OCI-LY7 (cell line): ENCODE measurements around the gene THBD. TPM values are rescaled to one million over a fixed set of nuclear protein-coding genes. Genes with fewer than 3 reads are reported as not detected.

Experiments
- BruUV-seq: library from RNA; stranded (reverse); fragments of 400-500 nt; replicated peaks from 2 replicates; lab custom pipeline; 2021; lab: Mats Ljungman, UMichigan
- CTCF ChIA-PET: fragments of 300-600 bp; sonication (Branson Sonifier 250); formaldehyde crosslinking; loops from one replicate; lab custom pipeline; 2022; ENCODE audit warnings: antibody characterized with exemption; ENCODE audit not compliant: unreplicated experiment; lab: Charles Lee
- POLR2A ChIA-PET: fragments of 300-600 bp; sonication (Branson Sonifier 250); formaldehyde crosslinking; loops from one replicate; lab custom pipeline; 2022; ENCODE audit warnings: antibody characterized with exemption; lab: Charles Lee
- DNase-seq: peaks from one replicate; pipeline ENCODE4 v3.0.0-alpha.2; 2015; ENCODE audit warnings: low spot score
- H2AFZ ChIP-seq: fragments of 200-600 bp; sonication (generic), shearing (Covaris generic); 2 replicates; pipeline ENCODE4 v1.6.1; 2014; ENCODE audit warnings: mild to moderate bottlenecking, antibody characterized with exemption, low read length, moderate library complexity
- H3K27ac ChIP-seq: fragments of 200-600 bp; sonication (generic); 2 replicates; pipeline ENCODE4 v1.5.1; 2014; ENCODE audit warnings: mixed run types, low read depth, mild to moderate bottlenecking, moderate library complexity, low read length, inconsistent platforms; ENCODE audit not compliant: poor library complexity, severe bottlenecking
- H3K36me3 ChIP-seq: fragments of 200-600 bp; sonication (generic); 2 replicates; pipeline ENCODE4 v1.6.1; 2014; ENCODE audit warnings: mild to moderate bottlenecking, antibody characterized with exemption, low read length, moderate library complexity, mixed read lengths; ENCODE audit not compliant: insufficient read depth
- H3K4me1 ChIP-seq: fragments of 200-600 bp; sonication (generic); 2 replicates; pipeline ENCODE4 v1.5.1; 2014; ENCODE audit warnings: mild to moderate bottlenecking, low read length; ENCODE audit not compliant: insufficient read depth, poor library complexity, severe bottlenecking
- H3K4me2 ChIP-seq: fragments of 200-600 bp; sonication (generic); 2 replicates; pipeline ENCODE4 v1.6.1; 2014; ENCODE audit warnings: mild to moderate bottlenecking, low read length
- H3K4me3 ChIP-seq: fragments of 200-600 bp; sonication (generic); 2 replicates; pipeline ENCODE4 v1.5.1; 2014; ENCODE audit warnings: mild to moderate bottlenecking, low read depth, low read length; ENCODE audit not compliant: poor library complexity, severe bottlenecking
- H3K79me2 ChIP-seq: fragments of 200-600 bp; sonication (generic); 2 replicates; pipeline ENCODE4 v1.6.1; 2016; ENCODE audit warnings: low read depth, mild to moderate bottlenecking, low read length, moderate library complexity, mixed read lengths; ENCODE audit not compliant: insufficient read depth
- H3K9me2 ChIP-seq: fragments of 200-600 bp; sonication (generic); 2 replicates; pipeline ENCODE4 v1.6.1; 2016; ENCODE audit warnings: mild to moderate bottlenecking, low read length, mixed read lengths; ENCODE audit not compliant: insufficient read depth
- H3K9me3 ChIP-seq: fragments of 200-600 bp; sonication (generic); 2 replicates; pipeline ENCODE4 v1.6.1; 2014; ENCODE audit warnings: mild to moderate bottlenecking, mixed run types, low read length, mixed read lengths
- H4K20me1 ChIP-seq: fragments of 200-600 bp; sonication (generic); 2 replicates; pipeline ENCODE4 v1.6.1; 2014; ENCODE audit warnings: mild to moderate bottlenecking, antibody characterized with exemption, low read length, moderate library complexity, mixed read lengths; ENCODE audit not compliant: insufficient read depth
- EZH2phosphoT487 ChIP-seq: fragments of 200-600 bp; sonication (generic); IDR thresholded peaks from 2 replicates; pipeline ENCODE4 v1.6.1; 2018; ENCODE audit warnings: low read depth, borderline replicate concordance, mild to moderate bottlenecking, mixed run types, antibody characterized with exemption, low read length, moderate library complexity, mixed read lengths
- intact Hi-C: fragments of 100-400 bp; cut with micrococcal nuclease; formaldehyde crosslinking; loops from one replicate; pipeline ENCODE4 v1.10.0; 2022; ENCODE audit not compliant: unreplicated experiment
- total RNA-seq, 2 experiments: library from RNA; depleted of rRNA in 1 of 2; stranded (reverse); fragments of >200 nt in 1 of 2; shearing (Covaris generic) in 1 of 2; gene quantifications; 2 replicates each; pipeline ENCODE4 v1.2.3, GENCODE V29; 2014 to 2022
- TF ChIP-seq, protein P1 (sequence below): fragments of 200-600 bp; sonication (generic); conservative IDR thresholded peaks from 2 replicates; pipeline ENCODE4 v1.5.1; 2014; ENCODE audit warnings: mild to moderate bottlenecking, antibody characterized with exemption, low read length, moderate library complexity, mixed read lengths

THBD gene
- total RNA-seq, 2 experiments from 2014 or later, result not detected

DNA sequence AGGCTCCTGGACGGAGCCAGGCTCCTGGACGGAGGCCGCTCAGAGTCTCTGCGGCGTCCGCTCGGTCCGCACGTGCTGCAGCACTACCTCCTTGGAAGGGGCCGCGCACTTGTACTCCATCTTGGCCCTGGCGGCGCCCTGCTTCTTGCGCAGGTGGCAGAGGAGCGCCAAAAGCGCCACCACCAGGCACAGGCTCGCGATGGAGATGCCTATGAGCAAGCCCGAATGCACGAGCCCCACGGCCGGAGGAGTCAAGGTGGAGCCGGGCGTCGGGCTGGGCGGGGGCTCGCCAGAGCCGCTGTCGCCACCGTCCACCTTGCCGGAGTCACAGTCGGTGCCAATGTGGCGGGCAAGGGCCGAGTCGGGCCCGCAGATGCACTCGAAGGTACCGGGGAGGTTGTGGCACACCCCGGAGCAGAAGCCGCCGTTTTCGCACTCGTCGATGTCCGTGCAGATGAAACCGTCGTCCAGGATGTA lies 1.7 kb downstream of the THBD start:
- intact Hi-C loops, result no loop called here
- TF ChIP-seq, protein P1, sequence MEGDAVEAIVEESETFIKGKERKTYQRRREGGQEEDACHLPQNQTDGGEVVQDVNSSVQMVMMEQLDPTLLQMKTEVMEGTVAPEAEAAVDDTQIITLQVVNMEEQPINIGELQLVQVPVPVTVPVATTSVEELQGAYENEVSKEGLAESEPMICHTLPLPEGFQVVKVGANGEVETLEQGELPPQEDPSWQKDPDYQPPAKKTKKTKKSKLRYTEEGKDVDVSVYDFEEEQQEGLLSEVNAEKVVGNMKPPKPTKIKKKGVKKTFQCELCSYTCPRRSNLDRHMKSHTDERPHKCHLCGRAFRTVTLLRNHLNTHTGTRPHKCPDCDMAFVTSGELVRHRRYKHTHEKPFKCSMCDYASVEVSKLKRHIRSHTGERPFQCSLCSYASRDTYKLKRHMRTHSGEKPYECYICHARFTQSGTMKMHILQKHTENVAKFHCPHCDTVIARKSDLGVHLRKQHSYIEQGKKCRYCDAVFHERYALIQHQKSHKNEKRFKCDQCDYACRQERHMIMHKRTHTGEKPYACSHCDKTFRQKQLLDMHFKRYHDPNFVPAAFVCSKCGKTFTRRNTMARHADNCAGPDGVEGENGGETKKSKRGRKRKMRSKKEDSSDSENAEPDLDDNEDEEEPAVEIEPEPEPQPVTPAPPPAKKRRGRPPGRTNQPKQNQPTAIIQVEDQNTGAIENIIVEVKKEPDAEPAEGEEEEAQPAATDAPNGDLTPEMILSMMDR, result no peak
- TF ChIP-seq EZH2phosphoT487, result no peak
- POLR2A ChIA-PET, result no interaction called here
- H3K9me3 ChIP-seq, result no peaks in the 10 kb centered on the region
- BruUV-seq, result no TSS peak
- DNase-seq, result no peak
- H2AFZ ChIP-seq, result no peak overlapping the region
- H3K9me2 ChIP-seq, result no peaks in the 10 kb centered on the region
- H3K27ac ChIP-seq, result no peak overlapping the region
- H3K4me3 ChIP-seq, result no peak overlapping the region
- CTCF ChIA-PET, result no interaction called here
- H4K20me1 ChIP-seq, result no peaks in the 10 kb centered on the region
- H3K4me1 ChIP-seq, result no peaks in the 10 kb centered on the region
- no peaks in the 10 kb centered on the region for H3K36me3 ChIP-seq
- no peak overlapping the region for H3K4me2 ChIP-seq
- no peaks in the 10 kb centered on the region for H3K79me2 ChIP-seq

GRCh38 chr20:23047001-23047737 lies 2.3 kb downstream of the THBD start:
- Histone ChIP-seq H2AFZ (no peak overlapping the region), H3K36me3 (no peaks in the 10 kb centered on the region), H4K20me1 (no peaks in the 10 kb centered on the region), H3K79me2 (no peaks in the 10 kb centered on the region), H3K9me3 (no peaks in the 10 kb centered on the region), H3K4me3 (no peak overlapping the region), H3K4me1 (no peaks in the 10 kb centered on the region), H3K4me2 (no peak overlapping the region), H3K27ac (no peak overlapping the region), H3K9me2 (no peaks in the 10 kb centered on the region)
- no peak for DNase-seq
- no TSS peak for BruUV-seq
- ChIA-PET CTCF (no interaction called here), POLR2A (no interaction called here)
- no peak for TF ChIP-seq EZH2phosphoT487
- TF ChIP-seq, protein P1, result no peak
- intact Hi-C loops, result no loop called here

GRCh38 chr20:23046431-23046830 lies 3.0 kb downstream of the THBD start:
- POLR2A ChIA-PET, result no interaction called here

More at GRCh38 chr20:23046431-23046830, 3.0 kb downstream of the THBD start:
- no peaks in the 10 kb centered on the region for H3K4me1 ChIP-seq
- CTCF ChIA-PET, result no interaction called here
- H3K79me2 ChIP-seq, result no peaks in the 10 kb centered on the region
- DNase-seq, result no peak
- no peak overlapping the region for H3K4me3 ChIP-seq
- H3K4me2 ChIP-seq, result no peak overlapping the region
- no peaks in the 10 kb centered on the region for H4K20me1 ChIP-seq
- H3K27ac ChIP-seq, result no peak overlapping the region
- intact Hi-C loops, result no loop called here
- no peaks in the 10 kb centered on the region for H3K36me3 ChIP-seq
- BruUV-seq, result no TSS peak
- no peak overlapping the region for H2AFZ ChIP-seq
- TF ChIP-seq EZH2phosphoT487, result no peak
- TF ChIP-seq, protein P1, result no peak
- H3K9me2 ChIP-seq, result no peaks in the 10 kb centered on the region
- no peaks in the 10 kb centered on the region for H3K9me3 ChIP-seq
